22Rv1 (cell line): ENCODE measurements around the gene RIC1.

ENCODE experiments used
- CTCF ChIP-seq: fragments of 450-650 bp; IDR thresholded peaks from 2 replicates; pipeline ENCODE4 v1.5.1; 2017; ENCODE audit warnings: mild to moderate bottlenecking
- ZFX ChIP-seq: fragments of 450-650 bp; IDR thresholded peaks from 2 replicates; pipeline ENCODE4 v1.6.1; 2017; ENCODE audit warnings: antibody characterized with exemption, borderline replicate concordance

- no peak for TF ChIP-seq CTCF
- no peak for TF ChIP-seq ZFX
These were observed 68.0 kb downstream of the RIC1 start for GRCh38 chr9:5696884-5697283.
